GM12878 (cell line): ENCODE data around the gene SLIT1. TPM values are rescaled to one million over a fixed set of nuclear protein-coding genes. Genes with fewer than 3 reads are reported as not detected.

Experiments used
- ATAC-seq: fragments of 200-7000 bp; cut with Tn5 transposase; 3 replicates; pipeline ENCODE4 v1.9.1; 2020; ENCODE audit warnings: mild to moderate bottlenecking, moderate library complexity
- BruUV-seq: library from RNA; stranded (reverse); fragments of 400-500 nt; replicated peaks from 2 replicates; lab custom pipeline; 2021; lab: Mats Ljungman, UMichigan
- CTCF ChIA-PET: fragments of 300-600 bp; sonication (Branson Sonifier 250); formaldehyde crosslinking; extraction: SDS; loops from one replicate; lab custom pipeline; 2021; ENCODE audit warnings: inconsistent platforms; lab: Yijun Ruan, JAX
- POLR2A ChIA-PET: fragments of 350-600 bp; formaldehyde crosslinking; extraction: SDS; loops from one replicate; lab custom pipeline; 2021; ENCODE audit warnings: inconsistent platforms; lab: Charles Lee
- RAD21 ChIA-PET: fragments of 300-600 bp; sonication (Branson Sonifier 250); formaldehyde crosslinking; loops from one replicate; lab custom pipeline; 2023; ENCODE audit warnings: antibody characterized with exemption; ENCODE audit not compliant: unreplicated experiment; lab: Charles Lee
- SMC1A ChIA-PET: fragments of 300-600 bp; sonication (Branson Sonifier 250); formaldehyde crosslinking; loops from one replicate; lab custom pipeline; 2023; ENCODE audit not compliant: unreplicated experiment, uncharacterized antibody; lab: Charles Lee
- DNase-seq: peaks from one replicate; pipeline ENCODE4 v3.0.0-alpha.2; 2011; ENCODE audit warnings: low read depth, low spot score
- FAIRE-seq: peaks from 3 replicates; lab custom pipeline; 2011; peaks lifted over from hg19 to GRCh38; lab: Jason Lieb, UNC
- H2AFZ ChIP-seq: 2 replicates; pipeline ENCODE4 v1.6.0; 2011; ENCODE audit warnings: low read depth, low read length, control low read depth; ENCODE audit not compliant: control insufficient read depth
- H3K27ac ChIP-seq: 2 replicates; pipeline ENCODE4 v1.5.1; 2011; ENCODE audit warnings: control low read depth; ENCODE audit not compliant: control insufficient read depth, insufficient read depth
- H3K27me3 ChIP-seq, 2 experiments: replicated peaks in 1 of 2; 2 replicates each; pipeline versions ENCODE4 v1.6.0 to v1.6.1; 2011; ENCODE audit warnings: low read length in 1 of 2; ENCODE audit not compliant: control insufficient read depth in 2 of 2, insufficient read depth in 2 of 2
- H3K36me3 ChIP-seq, 2 experiments: 2 replicates each; pipeline ENCODE4 v1.5.1; 2011; ENCODE audit warnings: low read length in 1 of 2; ENCODE audit not compliant: control insufficient read depth in 2 of 2, insufficient read depth in 2 of 2
- H3K4me1 ChIP-seq: 2 replicates; pipeline ENCODE4 v1.6.1; 2011; ENCODE audit warnings: mild to moderate bottlenecking, low read length, moderate library complexity, mixed read lengths; ENCODE audit not compliant: control insufficient read depth, insufficient read depth
- H3K4me2 ChIP-seq: 2 replicates; pipeline ENCODE4 v1.6.0; 2011; ENCODE audit warnings: control low read depth; ENCODE audit not compliant: control insufficient read depth, insufficient read depth
- H3K4me3 ChIP-seq: fragments of 200-600 bp; sonication (generic); 2 replicates; pipeline ENCODE4 v1.5.1; 2016
- H3K79me2 ChIP-seq: 2 replicates; pipeline ENCODE4 v1.6.0; 2011; ENCODE audit warnings: low read length; ENCODE audit not compliant: control insufficient read depth, insufficient read depth
- H3K9ac ChIP-seq: 2 replicates; pipeline ENCODE4 v1.8.0; 2011; ENCODE audit warnings: low read length, control low read depth, mixed read lengths; ENCODE audit not compliant: control insufficient read depth, insufficient read depth
- H3K9me3 ChIP-seq: replicated peaks from 3 replicates; pipeline ENCODE4 v1.5.1; 2011; ENCODE audit warnings: mild to moderate bottlenecking, low read length; ENCODE audit not compliant: control insufficient read depth, insufficient read depth
- H4K20me1 ChIP-seq: 2 replicates; pipeline ENCODE4 v1.6.0; 2011; ENCODE audit not compliant: control insufficient read depth, insufficient read depth
- ASH2L ChIP-seq: fragments of 300-600, 200-600 bp; sonication (generic); IDR thresholded peaks from 2 replicates; pipeline ENCODE4 v1.6.1; 2017; ENCODE audit warnings: low read depth, mild to moderate bottlenecking, borderline replicate concordance
- CBX5 ChIP-seq: sonication (generic); IDR thresholded peaks from 2 replicates; pipeline ENCODE4 v1.6.1; 2016; ENCODE audit warnings: low read depth, moderate library complexity, mild to moderate bottlenecking, inconsistent platforms
- E2F4 ChIP-seq: IDR thresholded peaks from 2 replicates; pipeline ENCODE4 v1.6.1; 2012; ENCODE audit warnings: low read depth, low read length, improper control_type of control experiment
- IKZF2 ChIP-seq, 2 experiments: fragments of 450-650 bp; IDR thresholded peaks; 2 replicates each; pipeline ENCODE4 v1.6.1; 2017; ENCODE audit warnings: mild to moderate bottlenecking in 2 of 2, moderate library complexity in 2 of 2
- MAX ChIP-seq: IDR thresholded peaks from 2 replicates; pipeline ENCODE4 v1.6.1; 2012; ENCODE audit warnings: low read depth, low read length, improper control_type of control experiment
- NFXL1 ChIP-seq: fragments of 450-650 bp; IDR thresholded peaks from 2 replicates; pipeline ENCODE4 v1.6.1; 2017; ENCODE audit warnings: antibody characterized with exemption, mild to moderate bottlenecking, borderline replicate concordance
- RUNX3 ChIP-seq: IDR thresholded peaks from 2 replicates; pipeline ENCODE4 v1.6.1; 2012; ENCODE audit warnings: low read length, inconsistent platforms
- WRNIP1 ChIP-seq: IDR thresholded peaks from 2 replicates; pipeline ENCODE4 v1.6.1; 2011; ENCODE audit warnings: low read depth, low read length, improper control_type of control experiment, borderline replicate concordance
- ZNF24 ChIP-seq: fragments of 450-650 bp; IDR thresholded peaks from 2 replicates; pipeline ENCODE4 v1.6.1; 2017; ENCODE audit warnings: antibody characterized with exemption, mild to moderate bottlenecking
- WGBS: methylation state at CpG from one replicate; pipeline ENCODE4 v1.1.6; 2016; ENCODE audit warnings: low lambda C conversion rate; ENCODE audit not compliant: insufficient replicate concordance, insufficient coverage; ENCODE audit errors: missing lambda C conversion rate; 5-methylcytosine and 5-hydroxymethylcytosine counted together
- in situ Hi-C: fragments of 300-500 bp; cut with MboI; formaldehyde crosslinking; loops from 9 replicates; pipeline ENCODE4 v1.14.3; 2018; ENCODE audit warnings: mixed read lengths
- intact Hi-C: fragments of 100-400 bp; cut with micrococcal nuclease; formaldehyde crosslinking; loops from one replicate; pipeline ENCODE4 v1.14.2; 2022; ENCODE audit not compliant: unreplicated experiment
- polyA plus RNA-seq, 11 experiments: library from polyadenylated mRNA; depleted of rRNA in 4 of 11; unstranded in 6 of 11; stranded (reverse) in 5 of 11; fragments of >200 nt; fragmentation: Nextera tagmentation in 4 of 11; fragmentation: Illumina TruSeq in 1 of 11; extraction: Ambion mirVana in 4 of 11; extraction: Trizol in 1 of 11; gene quantifications; 1 replicate in 1 of 11; 2 replicates in 10 of 11; pipeline versions ENCODE4 v1.2.1 to v1.2.3, GENCODE V29; 2011 to 2016; ENCODE audit warnings: inconsistent platforms in 2 of 11, missing spikeins in 2 of 11, low read depth in 1 of 11
- total RNA-seq, 4 experiments: library from RNA; depleted of rRNA in 3 of 4; stranded (reverse); fragments of >200 nt in 3 of 4; fragmentation: Illumina TruSeq in 1 of 4; extraction: Trizol in 1 of 4; gene quantifications; 2 replicates each; pipeline versions ENCODE4 v1.2.1 to v1.2.3, GENCODE V29; 2013 to 2021

SLIT1 gene
- total and polyA plus RNA-seq, 10 of the 15 experiments (the other 5 are each of a cell fraction or from before 2014, with no cell fraction given): 0.04 to 0.19 (median 0.06) TPM; not detected in 4

- SMC1A ChIA-PET: interaction anchor here (1.2 kb wide), 1 partner anchor 25 kb away, joined by 5 read pairs; no protein-coding TSS in a partner anchor
- H3K4me3 ChIP-seq: no peak overlapping the region
- H3K9ac ChIP-seq: no peak overlapping the region
- FAIRE-seq: no peak
- H3K27ac ChIP-seq: no peak overlapping the region
- H2AFZ ChIP-seq: no peak overlapping the region
- H3K4me2 ChIP-seq: no peak overlapping the region
- no peaks in the 10 kb centered on the region for H3K36me3 ChIP-seq
- intact Hi-C loops: no loop called here
- no peaks in the 10 kb centered on the region; the same call in 1 of the 2 replicates for H4K20me1 ChIP-seq
- H3K4me1 ChIP-seq: no peaks in the 10 kb centered on the region
- H3K27me3 ChIP-seq: no peaks in the 10 kb centered on the region; a peak in 2 of 4 replicates
- TF ChIP-seq CBX5 (no peak), NFXL1 (no peak), ASH2L (no peak), ZNF24 (peak; percentile 82), RUNX3 (no peak), IKZF2 (IDR thresholded peaks at IDR 0.05) (no peak), MAX (no peak)
- TF ChIP-seq, all 136 proteins: peak for 1
- POLR2A ChIA-PET: no interaction called here
- WGBS: 51% methylated on average over 6 of the region's 6 CpGs
- no TSS peak for BruUV-seq
- H3K9me3 ChIP-seq: no peaks in the 10 kb centered on the region
- no peaks in the 10 kb centered on the region for H3K79me2 ChIP-seq
- in situ Hi-C loops: no loop called here
- CTCF ChIA-PET: interaction anchor here (0.7 to 2.2 kb wide), 3 partner anchors 10 to 34 kb away, joined by 3 to 5 read pairs (median 5); no protein-coding TSS in a partner anchor
- RAD21 ChIA-PET: no interaction called here
- no peak for ATAC-seq
- DNase-seq: no peak
Observed at GRCh38 chr10:97106207-97106606, 79.6 kb downstream of the SLIT1 start.

- H3K4me2 ChIP-seq: no peak overlapping the region
- no peaks in the 10 kb centered on the region for H3K79me2 ChIP-seq
- no peak overlapping the region for H3K4me3 ChIP-seq
- in situ Hi-C loops (no loop called here), intact Hi-C loops (no loop called here)
- ChIA-PET POLR2A (no interaction called here), SMC1A (no interaction called here), CTCF (no interaction called here), RAD21 (no interaction called here)
- no peaks in the 10 kb centered on the region; a peak in 2 of 4 replicates for H3K27me3 ChIP-seq
- 46% methylated on average over 7 of the region's 7 CpGs for WGBS
- H3K4me1 ChIP-seq: no peaks in the 10 kb centered on the region
- ATAC-seq (no peak), FAIRE-seq (no peak), DNase-seq (no peak)
- H3K9me3 ChIP-seq: no peaks in the 10 kb centered on the region
- no peak for TF ChIP-seq ZNF24
- TF ChIP-seq E2F4: no peak
- TF ChIP-seq WRNIP1: no peak
- no peaks in the 10 kb centered on the region for H3K36me3 ChIP-seq
- no peak overlapping the region for H2AFZ ChIP-seq
- BruUV-seq: no TSS peak
- no peaks in the 10 kb centered on the region; the same call in 1 of the 2 replicates for H4K20me1 ChIP-seq
- H3K27ac ChIP-seq: no peak overlapping the region
- no peak overlapping the region for H3K9ac ChIP-seq
Observed at GRCh38 chr10:97105303-97105702, 80.5 kb downstream of the SLIT1 start.
